Gastroesophageal sphincter (tissue), 4 donors: ENCODE results near the gene GPATCH8. TPM values are rescaled to one million over a fixed set of nuclear protein-coding genes. Genes with fewer than 3 reads are reported as not detected.
A peak's percentile ranks its signal among the peaks of the same experiment; 100 is the strongest.

ENCODE experiments used
- ATAC-seq: fragments of 150-250 bp; one replicate; pipeline ENCODE4 v1.9.1; 2016; ENCODE audit warnings: mild to moderate bottlenecking, moderate library complexity
- H3K27ac ChIP-seq, 4 donors: fragments of 200-600 bp; sonication (generic) in 3 of 4; 1 replicate in 3 of 4; 2 replicates in 1 of 4; pipeline ENCODE4 v1.5.1; 2016 to 2019
- H3K27me3 ChIP-seq: fragments of 200-600 bp; sonication (generic); one replicate; pipeline ENCODE4 v1.5.1; 2019
- H3K36me3 ChIP-seq, 2 donors: fragments of 200-600 bp; sonication (generic); one replicate each; pipeline ENCODE4 v1.5.1; 2019; ENCODE audit warnings: control low read depth in 1 of 2
- H3K4me1 ChIP-seq, 3 donors: fragments of 200-600 bp; sonication (generic); 1 replicate in 2 of 3; 2 replicates in 1 of 3; pipeline ENCODE4 v1.5.1; 2016 to 2019; ENCODE audit warnings: control low read depth in 2 of 3
- H3K4me3 ChIP-seq, 2 donors: fragments of 200-600 bp; sonication (generic); one replicate each; pipeline ENCODE4 v1.5.1; 2019; ENCODE audit warnings: mild to moderate bottlenecking in 1 of 2, moderate library complexity in 1 of 2
- H3K9me3 ChIP-seq, 3 donors: fragments of 200-600 bp; sonication (generic); one replicate each; pipeline ENCODE4 v1.5.1; 2017 to 2019; ENCODE audit warnings: control low read depth in 2 of 3
- CTCF ChIP-seq, 4 experiments: fragments of 200-600 bp in 2 of 4; fragments of 450-650 bp in 2 of 4; sonication (generic) in 1 of 4; IDR thresholded peaks; one replicate each; pipeline ENCODE4 v1.5.1; 2017 to 2019; ENCODE audit warnings: antibody characterized with exemption in 4 of 4, mild to moderate bottlenecking in 2 of 4, moderate library complexity in 2 of 4
- EP300 ChIP-seq: sonication (generic); formaldehyde crosslinking; IDR thresholded peaks from one replicate; pipeline ENCODE4 v1.6.1; 2017; ENCODE audit warnings: antibody characterized with exemption, mild to moderate bottlenecking
- POLR2A ChIP-seq, 2 donors: fragments of 450-650 bp; IDR thresholded peaks; one replicate each; pipeline ENCODE4 v1.6.1; 2017; ENCODE audit warnings: antibody characterized with exemption in 2 of 2, mild to moderate bottlenecking in 2 of 2, moderate library complexity in 1 of 2
- POLR2AphosphoS5 ChIP-seq: sonication (generic); formaldehyde crosslinking; IDR thresholded peaks from one replicate; pipeline ENCODE4 v1.6.1; 2017; ENCODE audit warnings: antibody characterized with exemption
- WGBS, 2 donors: methylation state at CpG; one replicate each; pipeline ENCODE4 v1.1.5; 2018; ENCODE audit warnings: low coverage in 1 of 2; 5-methylcytosine and 5-hydroxymethylcytosine counted together
- total RNA-seq, 4 donors: library from RNA; depleted of rRNA; stranded (reverse); fragments of >200 nt; gene quantifications; one replicate each; pipeline ENCODE4 v1.1.0, GENCODE V29; 2016

GPATCH8 gene
- total RNA-seq, 4 donors from 2014 or later, result 21.8 to 54.6 (median 33.9) TPM

- Histone ChIP-seq H3K36me3 (peaks cover 3 to 25% of the 10 kb centered on the region in 2 donors), H3K27ac (peak overlapping the region in 2 of 4 donors; percentile 3 to 21), H3K9me3 (no peaks in the 10 kb centered on the region), H3K4me3 (no peak overlapping the region), H3K27me3 (no peaks in the 10 kb centered on the region), H3K4me1 (peaks cover 0 to 29% (median 3%) of the 10 kb centered on the region in 3 donors)
- 43 to 55% methylated on average over 2 of the region's 2 CpGs for WGBS, 2 donors
- no peak for ATAC-seq
- TF ChIP-seq CTCF (IDR thresholded peaks at IDR 0.05) (no peak), EP300 (no peak), POLR2AphosphoS5 (no peak), POLR2A (IDR thresholded peaks at IDR 0.05) (no peak)
These were observed 64.6 kb downstream of the GPATCH8 start for GRCh38 chr17:44438636-44439035.

- Histone ChIP-seq H3K4me3 (no peak overlapping the region), H3K4me1 (peaks cover 0 to 46% (median 3%) of the 10 kb centered on the region in 3 donors)
- no peak for ATAC-seq
These were observed 66.9 kb downstream of the GPATCH8 start for GRCh38 chr17:44436336-44436735.

GRCh38 chr17:44432254-44433157, 70.7 kb downstream of the GPATCH8 start:
- Histone ChIP-seq H3K36me3 (peaks cover 3 to 82% of the 10 kb centered on the region in 2 donors), H3K4me3 (no peak overlapping the region), H3K27ac (peak overlapping the region in 2 of 4 donors; percentile 27 to 33), H3K27me3 (no peaks in the 10 kb centered on the region), H3K4me1 (peaks cover 0 to 23% (median 0%) of the 10 kb centered on the region in 3 donors), H3K9me3 (no peaks in the 10 kb centered on the region)
- 56 to 76% methylated on average over 8 to 9 of the region's 9 CpGs for WGBS, 2 donors
- TF ChIP-seq CTCF (IDR thresholded peaks at IDR 0.05) (no peak), EP300 (no peak), POLR2AphosphoS5 (no peak), POLR2A (IDR thresholded peaks at IDR 0.05) (no peak)
- no peak for ATAC-seq

More at GRCh38 chr17:44436336-44436735, 66.9 kb downstream of the GPATCH8 start:
- Histone ChIP-seq H3K27ac (no peak overlapping the region), H3K36me3 (peaks cover 3 to 47% of the 10 kb centered on the region in 2 donors), H3K27me3 (no peaks in the 10 kb centered on the region), H3K9me3 (no peaks in the 10 kb centered on the region)
- 85 to 86% methylated on average over 2 of the region's 2 CpGs for WGBS, 2 donors
- no peak for TF ChIP-seq POLR2A (IDR thresholded peaks at IDR 0.05)
- TF ChIP-seq POLR2AphosphoS5, result no peak
- TF ChIP-seq CTCF (IDR thresholded peaks at IDR 0.05), result no peak
- no peak for TF ChIP-seq EP300

GRCh38 chr17:44424828-44425461, 78.3 kb downstream of the GPATCH8 start:
- H3K4me1 ChIP-seq, result no peaks in the 10 kb centered on the region
- ATAC-seq, result no peak
- H3K27ac ChIP-seq, result no peak overlapping the region
- TF ChIP-seq POLR2A (IDR thresholded peaks at IDR 0.05) (no peak), EP300 (no peak), CTCF (IDR thresholded peaks at IDR 0.05) (no peak), POLR2AphosphoS5 (no peak)
- H3K27me3 ChIP-seq, result no peaks in the 10 kb centered on the region
- no peak overlapping the region for H3K4me3 ChIP-seq
- peaks cover 0 to 83% of the 10 kb centered on the region in 2 donors for H3K36me3 ChIP-seq
- no peaks in the 10 kb centered on the region for H3K9me3 ChIP-seq
- WGBS, 2 donors, result 88 to 100% methylated on average over 3 of the region's 3 CpGs
